ENCODE results near the gene HMGB3. TPM values are rescaled to one million over a fixed set of nuclear protein-coding genes. Genes with fewer than 3 reads are reported as not detected.

Gene HMGB3
- polyA plus RNA-seq, 3 donors = 3.0 to 6.4 (median 4.9) TPM

DNA sequence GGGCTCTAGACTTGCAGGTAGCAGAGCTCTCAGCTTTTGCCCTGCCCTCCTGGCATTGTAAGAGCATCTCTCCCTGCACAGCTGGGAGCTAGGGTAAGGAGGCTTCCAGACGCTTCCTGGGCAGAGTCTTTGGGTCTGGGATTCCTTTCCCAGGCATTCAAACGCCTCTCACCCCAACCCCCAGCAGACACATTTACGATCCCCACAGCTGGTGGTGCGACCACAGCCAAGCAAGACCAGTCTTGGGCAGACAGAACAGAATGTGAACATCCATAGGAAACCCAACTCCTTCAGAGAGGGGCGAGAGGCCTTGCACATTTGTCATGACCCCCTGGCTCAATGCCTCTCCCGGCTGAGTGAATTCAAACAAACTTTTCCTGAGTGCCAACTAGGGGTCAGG is 46.6 kb upstream of the HMGB3 start:
- no peak for DNase-seq
- Histone ChIP-seq H3K4me3 (replicated peaks in 1 of 3; ENCODE audit: low read depth in 2 of 3, low read length in 3 of 3) (no peak overlapping the region), H3K9ac (ENCODE audit: insufficient read depth, low read length, poor library complexity, severe bottlenecking) (no peak overlapping the region), H3K9me3 (replicated peaks in 1 of 2; ENCODE audit: control insufficient read depth in 1 of 2, insufficient read depth in 1 of 2, low read length in 2 of 2) (peaks cover 0 to 3% of the 10 kb centered on the region in 2 donors), H4K20me1 (ENCODE audit: insufficient read depth, low read length) (no peaks in the 10 kb centered on the region), H3K4me2 (replicated peaks; ENCODE audit: extremely low read depth, low read length, poor library complexity, severe bottlenecking) (no peak overlapping the region), H3K27me3 (ENCODE audit: control insufficient read depth in 2 of 2, insufficient read depth in 2 of 2, low read length in 2 of 2) (no peaks in the 10 kb centered on the region), H2AFZ (ENCODE audit: insufficient read depth, low read depth, low read length, poor library complexity, severe bottlenecking) (no peak overlapping the region), H3K79me2 (ENCODE audit: insufficient read depth, low read length) (no peaks in the 10 kb centered on the region), H3K27ac (ENCODE audit: low read depth in 1 of 2, low read length in 2 of 2) (no peak overlapping the region), H3K4me1 (ENCODE audit: control insufficient read depth in 1 of 2, insufficient read depth in 2 of 2, low read length in 2 of 2) (no peaks in the 10 kb centered on the region), H3K36me3 (replicated peaks in 1 of 2; ENCODE audit: control insufficient read depth in 1 of 2, insufficient read depth in 2 of 2, low read length in 2 of 2) (no peaks in the 10 kb centered on the region)
- intact Hi-C loops (cut with micrococcal nuclease) = no loop called here
- H3K4me1 Mint-ChIP-seq = no peaks in the 10 kb centered on the region
- H3K27ac Mint-ChIP-seq = no peak overlapping the region
- WGBS (ENCODE audit: insufficient coverage) = no CpG with 5 or more reads among the region's 6 CpGs
- H3K4me3 Mint-ChIP-seq = no peak overlapping the region
- peaks cover 0 to 14% (median 6%) of the 10 kb centered on the region in 7 donors for H3K9me3 Mint-ChIP-seq
- TF ChIP-seq, protein P1, sequence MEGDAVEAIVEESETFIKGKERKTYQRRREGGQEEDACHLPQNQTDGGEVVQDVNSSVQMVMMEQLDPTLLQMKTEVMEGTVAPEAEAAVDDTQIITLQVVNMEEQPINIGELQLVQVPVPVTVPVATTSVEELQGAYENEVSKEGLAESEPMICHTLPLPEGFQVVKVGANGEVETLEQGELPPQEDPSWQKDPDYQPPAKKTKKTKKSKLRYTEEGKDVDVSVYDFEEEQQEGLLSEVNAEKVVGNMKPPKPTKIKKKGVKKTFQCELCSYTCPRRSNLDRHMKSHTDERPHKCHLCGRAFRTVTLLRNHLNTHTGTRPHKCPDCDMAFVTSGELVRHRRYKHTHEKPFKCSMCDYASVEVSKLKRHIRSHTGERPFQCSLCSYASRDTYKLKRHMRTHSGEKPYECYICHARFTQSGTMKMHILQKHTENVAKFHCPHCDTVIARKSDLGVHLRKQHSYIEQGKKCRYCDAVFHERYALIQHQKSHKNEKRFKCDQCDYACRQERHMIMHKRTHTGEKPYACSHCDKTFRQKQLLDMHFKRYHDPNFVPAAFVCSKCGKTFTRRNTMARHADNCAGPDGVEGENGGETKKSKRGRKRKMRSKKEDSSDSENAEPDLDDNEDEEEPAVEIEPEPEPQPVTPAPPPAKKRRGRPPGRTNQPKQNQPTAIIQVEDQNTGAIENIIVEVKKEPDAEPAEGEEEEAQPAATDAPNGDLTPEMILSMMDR (IDR thresholded peaks at IDR 0.05) = no peak
- peaks cover 2 to 10% (median 8%) of the 10 kb centered on the region in 3 donors for H3K27me3 Mint-ChIP-seq (ENCODE audit: low read depth in 3 of 3)
- no peaks in the 10 kb centered on the region for H3K36me3 Mint-ChIP-seq

GRCh38 chrX:150940844-150941495 is 42.2 kb upstream of the HMGB3 start:
- H3K4me1 Mint-ChIP-seq = no peaks in the 10 kb centered on the region
- H3K27ac ChIP-seq (ENCODE audit: low read depth in 1 of 2, low read length in 2 of 2) = no peak overlapping the region
- no peaks in the 10 kb centered on the region for H3K36me3 Mint-ChIP-seq
- H3K4me1 ChIP-seq (ENCODE audit: control insufficient read depth in 1 of 2, insufficient read depth in 2 of 2, low read length in 2 of 2) = no peaks in the 10 kb centered on the region
- H3K9ac ChIP-seq (ENCODE audit: insufficient read depth, low read length, poor library complexity, severe bottlenecking) = no peak overlapping the region
- H3K36me3 ChIP-seq (replicated peaks in 1 of 2; ENCODE audit: control insufficient read depth in 1 of 2, insufficient read depth in 2 of 2, low read length in 2 of 2) = no peaks in the 10 kb centered on the region
- H4K20me1 ChIP-seq (ENCODE audit: insufficient read depth, low read length) = no peaks in the 10 kb centered on the region
- 100% methylated on average over 4 of the region's 9 CpGs for WGBS (ENCODE audit: insufficient coverage)
- peaks cover 0 to 3% of the 10 kb centered on the region in 2 donors for H3K9me3 ChIP-seq (replicated peaks in 1 of 2; ENCODE audit: control insufficient read depth in 1 of 2, insufficient read depth in 1 of 2, low read length in 2 of 2)
- H3K4me2 ChIP-seq (replicated peaks; ENCODE audit: extremely low read depth, low read length, poor library complexity, severe bottlenecking) = no peak overlapping the region
- intact Hi-C loops (cut with micrococcal nuclease) = no loop called here
- no peak for DNase-seq
- no peak overlapping the region for H3K27ac Mint-ChIP-seq
- H3K9me3 Mint-ChIP-seq = peaks cover 0 to 11% (median 6%) of the 10 kb centered on the region in 7 donors
- H3K4me3 Mint-ChIP-seq = no peak overlapping the region
- TF ChIP-seq, protein P1 (IDR thresholded peaks at IDR 0.05) = no peak
- peaks cover 3 to 4% (median 4%) of the 10 kb centered on the region in 3 donors for H3K27me3 Mint-ChIP-seq (ENCODE audit: low read depth in 3 of 3)
- H3K27me3 ChIP-seq (ENCODE audit: control insufficient read depth in 2 of 2, insufficient read depth in 2 of 2, low read length in 2 of 2) = no peaks in the 10 kb centered on the region
- no peak overlapping the region for H3K4me3 ChIP-seq (replicated peaks in 1 of 3; ENCODE audit: low read depth in 2 of 3, low read length in 3 of 3)
- H2AFZ ChIP-seq (ENCODE audit: insufficient read depth, low read depth, low read length, poor library complexity, severe bottlenecking) = no peak overlapping the region
- H3K79me2 ChIP-seq (ENCODE audit: insufficient read depth, low read length) = no peaks in the 10 kb centered on the region

Measured in CD14-positive monocyte (primary cell).